ENCODE results near the gene B3GNT7.
A peak's percentile ranks its signal among the peaks of the same experiment; 100 is the strongest.

The B3GNT7 gene

GRCh38 chr2:231393149-231394131 is 2.1 kb upstream of the B3GNT7 start:
- TF ChIP-seq CTCF (conservative IDR thresholded peaks at IDR 0.05; ENCODE audit: low read length): no peak
- no peak for DNase-seq (ENCODE audit: low read depth)
- H3K4me3 ChIP-seq (ENCODE audit: low read length): no peak overlapping the region

GRCh38 chr2:231394211-231395141 is 1.0 kb upstream of the B3GNT7 start:
- no peak overlapping the region for H3K4me3 ChIP-seq (ENCODE audit: low read length)
- TF ChIP-seq CTCF (conservative IDR thresholded peaks at IDR 0.05; ENCODE audit: low read length): peak; percentile 12; the same call in 1 of the 2 replicates
- no peak for DNase-seq (ENCODE audit: low read depth)

- no peak for DNase-seq (ENCODE audit: low read depth)
- TF ChIP-seq CTCF (conservative IDR thresholded peaks at IDR 0.05; ENCODE audit: low read length): no peak
- no peak overlapping the region for H3K4me3 ChIP-seq (ENCODE audit: low read length)
Observed at GRCh38 chr2:231396058-231396821, 730 bp downstream of the B3GNT7 start.

GRCh38 chr2:231397011-231397927 is 1.8 kb downstream of the B3GNT7 start:
- no peak overlapping the region for H3K4me3 ChIP-seq (ENCODE audit: low read length)
- no peak for DNase-seq (ENCODE audit: low read depth)
- no peak for TF ChIP-seq CTCF (conservative IDR thresholded peaks at IDR 0.05; ENCODE audit: low read length)

- no peak overlapping the region for H3K4me3 ChIP-seq (ENCODE audit: low read length)
- TF ChIP-seq CTCF (conservative IDR thresholded peaks at IDR 0.05; ENCODE audit: low read length): no peak
- DNase-seq (ENCODE audit: low read depth): no peak
Observed at GRCh38 chr2:231397928-231398294, 2.4 kb downstream of the B3GNT7 start.

- TF ChIP-seq CTCF (conservative IDR thresholded peaks at IDR 0.05; ENCODE audit: low read length): no peak
- no peak for DNase-seq (ENCODE audit: low read depth)
- H3K4me3 ChIP-seq (ENCODE audit: low read length): no peak overlapping the region
Observed at GRCh38 chr2:231398585-231398984, 3.1 kb downstream of the B3GNT7 start.

Measured in AG10803 (cell line).